Brain microvascular endothelial cell (primary cell): ENCODE measurements around the gene BCL7C.

Experiments used
- DNase-seq: peaks from one replicate; pipeline ENCODE4 v3.0.0-alpha.2; 2020
- H3K27ac ChIP-seq: fragments of 250-450 bp; sonication (Bioruptor Pico); 2 replicates; pipeline ENCODE4 v1.5.1; 2020; ENCODE audit warnings: mild to moderate bottlenecking, moderate library complexity
- H3K27me3 ChIP-seq: fragments of 250-450 bp; sonication (Bioruptor Pico); replicated peaks from 2 replicates; pipeline ENCODE4 v1.5.1; 2020; ENCODE audit warnings: mild to moderate bottlenecking
- H3K36me3 ChIP-seq: fragments of 250-450 bp; sonication (Bioruptor Pico); replicated peaks from 2 replicates; pipeline ENCODE4 v1.5.1; 2020; ENCODE audit warnings: mild to moderate bottlenecking
- H3K4me3 ChIP-seq: 2 replicates; pipeline ENCODE4 v1.5.1; 2011; ENCODE audit warnings: low read depth, mild to moderate bottlenecking, control low read depth, low read length, moderate library complexity
- CTCF ChIP-seq: IDR thresholded peaks from 2 replicates; pipeline ENCODE4 v1.5.1; 2011; ENCODE audit warnings: low read depth, mild to moderate bottlenecking, moderate library complexity, low read length, control low read depth, inconsistent platforms; ENCODE audit errors: missing control alignments
- in situ Hi-C: cut with HindIII; loops from 2 replicates; pipeline ENCODE4 v1.10.0; 2017; ENCODE audit warnings: low sequenced_read_pairs, low pct_ligation_motif_present

The BCL7C gene

GRCh38 chr16:30884760-30885159 is 9.1 kb downstream of the BCL7C start:
- H3K36me3 ChIP-seq: peaks cover 19% of the 10 kb centered on the region
- H3K27me3 ChIP-seq: no peaks in the 10 kb centered on the region
- in situ Hi-C loops: loop anchor here (25.0 kb wide), 1 partner anchor 97 kb away; the partner anchor contains the start of gene ZNF629
- no peak overlapping the region for H3K27ac ChIP-seq
- no peak overlapping the region for H3K4me3 ChIP-seq
- TF ChIP-seq CTCF: no peak
- DNase-seq: no peak

DNA sequence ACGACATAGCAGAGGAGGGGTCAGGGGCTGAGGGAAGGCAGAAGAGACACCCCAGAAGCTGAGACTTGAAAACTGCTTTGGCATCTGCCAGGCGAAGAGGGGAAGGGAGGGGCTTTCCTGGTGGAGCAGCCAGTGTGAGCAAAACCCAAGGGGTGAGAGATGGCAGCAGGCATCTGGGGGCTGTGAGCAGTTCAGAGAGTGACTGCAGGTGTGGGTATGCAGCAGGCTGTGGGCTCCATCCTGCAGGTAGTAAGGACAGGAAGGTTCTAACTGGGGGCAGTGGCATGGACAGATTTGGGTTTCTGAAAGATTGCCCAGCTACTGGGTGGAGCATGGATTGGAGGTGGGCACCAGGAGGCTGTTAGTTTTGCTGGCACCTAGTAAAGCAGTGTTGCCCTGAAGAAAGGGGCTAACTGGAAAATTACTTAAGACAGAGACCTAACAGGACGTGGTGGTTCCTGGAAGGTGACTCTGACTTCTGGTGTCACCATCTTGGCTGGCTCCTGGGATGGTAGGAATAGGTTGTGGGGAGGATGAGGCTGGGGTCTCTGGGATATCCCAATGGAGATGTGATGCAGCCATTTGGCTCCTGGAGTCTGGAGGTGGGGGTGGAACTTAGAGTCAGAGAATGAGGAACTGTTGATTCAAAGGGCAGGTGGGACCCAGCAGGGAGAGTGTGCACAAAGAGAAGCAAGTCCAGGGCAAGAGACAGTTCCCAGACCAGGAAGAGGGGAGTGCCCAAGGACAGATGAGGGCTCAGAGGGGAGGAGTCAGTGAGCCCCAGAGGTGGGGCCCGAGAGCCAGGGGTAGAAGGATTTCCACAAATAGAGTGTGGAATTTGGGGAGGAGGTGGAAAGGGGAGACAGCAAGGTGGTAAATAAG is 11.2 kb downstream of the BCL7C start:
- no peaks in the 10 kb centered on the region for H3K27me3 ChIP-seq
- no peak for TF ChIP-seq CTCF
- no peak overlapping the region for H3K27ac ChIP-seq
- in situ Hi-C loops: loop anchor here (25.0 kb wide), 1 partner anchor 95 kb away; the partner anchor contains the start of gene ZNF629
- H3K4me3 ChIP-seq: no peak overlapping the region
- no peak for DNase-seq
- peaks cover 8% of the 10 kb centered on the region for H3K36me3 ChIP-seq

DNA sequence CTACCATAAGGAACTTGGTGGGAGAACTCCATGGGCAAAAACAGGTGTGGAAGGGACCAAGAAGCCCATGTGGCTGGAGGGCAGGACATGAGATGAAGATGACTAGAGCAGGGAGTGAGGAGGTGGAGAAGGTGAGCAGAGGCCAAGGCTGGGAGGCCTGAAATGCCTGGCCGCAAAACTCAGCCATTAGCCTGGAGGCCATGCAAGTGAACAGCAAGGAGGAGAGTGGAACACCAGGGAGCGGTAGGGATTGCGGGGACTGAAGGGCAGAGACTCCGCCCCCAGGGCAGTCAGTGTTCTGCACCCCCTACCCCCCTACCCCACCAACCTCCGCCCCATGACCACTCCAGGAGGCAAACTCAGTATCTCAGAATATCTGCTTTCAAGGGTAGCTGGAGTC is 17.0 kb downstream of the BCL7C start:
- Histone ChIP-seq H3K36me3 (no peaks in the 10 kb centered on the region), H3K27ac (no peak overlapping the region), H3K27me3 (no peaks in the 10 kb centered on the region), H3K4me3 (no peak overlapping the region)
- peak; percentile 6 for TF ChIP-seq CTCF
- no peak for DNase-seq
- in situ Hi-C loops: loop anchor here (25.0 kb wide), 1 partner anchor 90 kb away; the partner anchor contains the start of gene ZNF629

DNA sequence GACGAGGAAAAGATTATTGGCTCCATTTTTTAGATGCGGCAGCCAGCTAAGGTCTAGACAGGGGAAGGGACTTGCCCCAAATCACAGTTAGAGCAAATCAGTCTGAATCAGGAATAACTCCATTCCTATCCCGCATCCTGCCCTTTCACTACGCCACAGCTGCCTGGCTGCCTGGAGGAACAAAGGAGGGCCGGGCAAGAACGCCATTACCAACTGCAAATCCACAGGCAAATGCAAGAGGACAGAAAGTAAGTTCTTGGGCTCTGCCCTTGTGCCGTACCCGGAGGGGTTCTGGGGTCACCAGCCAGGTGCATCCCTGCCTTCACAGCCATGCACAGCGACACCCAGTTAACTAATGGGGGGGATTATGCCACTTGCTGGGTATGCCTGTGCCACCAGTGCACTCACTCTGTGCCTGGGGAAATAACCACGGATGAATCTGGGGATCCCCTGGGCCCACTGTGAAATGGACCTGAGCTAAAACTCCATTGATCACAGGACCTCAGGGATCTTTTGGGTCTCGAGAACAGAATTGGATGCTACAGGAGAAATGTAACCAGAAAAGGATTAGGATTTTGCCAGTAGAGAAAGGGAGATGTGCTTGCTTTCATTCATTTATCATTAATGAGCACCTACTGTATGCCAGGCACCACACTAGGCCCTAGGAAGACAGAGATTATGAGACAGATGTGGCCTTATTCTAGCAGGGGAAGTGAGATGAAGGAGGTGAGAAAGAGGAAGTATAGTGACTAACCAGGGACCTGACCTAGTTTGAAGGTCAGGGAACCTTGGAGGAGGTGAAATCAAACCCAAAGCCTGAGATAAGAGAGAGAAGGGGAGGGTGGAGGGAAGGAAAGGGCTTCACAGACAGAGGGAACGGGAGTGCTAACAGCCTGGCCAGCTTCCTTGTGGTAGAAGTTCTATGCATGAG is 17.7 kb downstream of the BCL7C start:
- DNase-seq: no peak
- Histone ChIP-seq H3K36me3 (no peaks in the 10 kb centered on the region), H3K27me3 (no peaks in the 10 kb centered on the region), H3K4me3 (peak overlapping the region; percentile 91), H3K27ac (peak overlapping the region; percentile 81)
- in situ Hi-C loops: loop anchor here (25.0 kb wide), 1 partner anchor 89 kb away; the partner anchor contains the start of gene ZNF629
- TF ChIP-seq CTCF: no peak

DNA sequence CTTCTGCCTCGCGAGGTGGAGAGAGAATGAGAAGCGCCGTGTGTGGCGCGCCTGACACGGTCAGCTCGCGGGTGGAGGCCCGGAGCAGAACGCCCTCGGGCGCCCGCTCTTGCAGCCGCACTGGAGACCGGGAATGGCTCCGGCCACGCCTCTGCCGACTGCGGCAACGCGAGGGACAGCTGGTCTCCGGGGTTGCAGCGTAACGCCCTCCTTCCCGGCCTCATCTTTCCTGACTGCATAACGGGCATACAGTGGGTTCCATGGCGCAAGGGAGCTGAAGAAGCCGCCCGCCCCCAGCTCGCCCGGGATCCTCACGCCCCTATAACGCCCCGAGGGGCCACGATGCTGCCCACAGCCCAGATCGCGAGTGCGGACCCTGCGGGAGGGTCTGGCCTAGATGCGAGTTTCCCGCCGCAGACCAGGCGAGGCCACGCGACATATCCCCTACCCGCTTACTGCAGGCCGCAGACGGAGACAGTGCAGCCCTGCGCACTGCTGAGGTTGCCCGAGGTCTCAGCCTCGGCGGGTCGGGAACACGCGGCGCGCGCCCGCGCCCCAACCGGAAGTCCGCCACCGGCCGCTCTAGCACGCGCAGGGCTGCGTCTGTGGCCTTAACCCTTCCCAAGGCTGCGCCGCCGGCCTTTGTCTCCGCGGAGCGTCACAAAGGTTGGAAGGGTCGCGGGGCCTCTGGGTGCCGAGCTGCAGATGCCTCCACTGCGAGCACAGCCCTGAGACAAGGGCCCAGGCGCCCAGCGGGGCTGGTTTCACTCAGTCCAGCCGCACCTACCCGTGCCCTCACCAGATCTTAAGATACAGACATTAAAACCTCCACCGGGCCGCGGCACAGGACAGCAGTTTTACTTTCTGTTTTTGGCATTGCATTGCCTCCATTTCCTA is 18.8 kb downstream of the BCL7C start:
- in situ Hi-C loops: loop anchor here (25.0 kb wide), 1 partner anchor 88 kb away; the partner anchor contains the start of gene ZNF629
- no peaks in the 10 kb centered on the region for H3K36me3 ChIP-seq
- peak overlapping the region; percentile 91 for H3K4me3 ChIP-seq
- no peak for TF ChIP-seq CTCF
- peak; percentile 80 for DNase-seq
- peak overlapping the region; percentile 81 for H3K27ac ChIP-seq
- H3K27me3 ChIP-seq: no peaks in the 10 kb centered on the region
